ENCODE measurements around the gene TSPAN11. TPM values are rescaled to one million over a fixed set of nuclear protein-coding genes. Genes with fewer than 3 reads are reported as not detected.
A peak's percentile ranks its signal among the peaks of the same experiment; 100 is the strongest.

The TSPAN11 gene, protein sequence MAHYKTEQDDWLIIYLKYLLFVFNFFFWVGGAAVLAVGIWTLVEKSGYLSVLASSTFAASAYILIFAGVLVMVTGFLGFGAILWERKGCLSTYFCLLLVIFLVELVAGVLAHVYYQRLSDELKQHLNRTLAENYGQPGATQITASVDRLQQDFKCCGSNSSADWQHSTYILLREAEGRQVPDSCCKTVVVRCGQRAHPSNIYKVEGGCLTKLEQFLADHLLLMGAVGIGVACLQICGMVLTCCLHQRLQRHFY
- total RNA-seq: 10 to 100 TPM; 10.7 to 30.6 (median 18.3) TPM

GRCh38 chr12:30926243-30927221 is at the start of gene TSPAN11:
Gene TSPAN11, plus strand, starts transcription at chr12:30926748. Its CDS starts 27,244 bp downstream, at chr12:30953992.
- Histone ChIP-seq H3K4me1 (peaks cover 0 to 53% (median 3%) of the 10 kb centered on the region in 4 donors), H3K27ac (peak within 1 kb of the TSS; percentile 50 to 81 (median 66)), H3K36me3 (no peaks in the 10 kb centered on the region), H3K4me3 (peak within 1 kb of the TSS; percentile 39 to 59 (median 44)), H3K27me3 (peaks cover 0 to 10% of the 10 kb centered on the region in 2 donors), H3K9me3 (no peaks in the 10 kb centered on the region)
- DNase-seq (ENCODE audit: low spot score in 2 of 2): peak in 1 of 2 donors; percentile 21
- 2 to 6% methylated on average over 40 to 70 of the region's 78 CpGs for WGBS, 2 donors
- no peak for TF ChIP-seq EP300 (IDR thresholded peaks at IDR 0.05)
- TF ChIP-seq POLR2A (IDR thresholded peaks at IDR 0.05): no peak
- TF ChIP-seq, protein P1, sequence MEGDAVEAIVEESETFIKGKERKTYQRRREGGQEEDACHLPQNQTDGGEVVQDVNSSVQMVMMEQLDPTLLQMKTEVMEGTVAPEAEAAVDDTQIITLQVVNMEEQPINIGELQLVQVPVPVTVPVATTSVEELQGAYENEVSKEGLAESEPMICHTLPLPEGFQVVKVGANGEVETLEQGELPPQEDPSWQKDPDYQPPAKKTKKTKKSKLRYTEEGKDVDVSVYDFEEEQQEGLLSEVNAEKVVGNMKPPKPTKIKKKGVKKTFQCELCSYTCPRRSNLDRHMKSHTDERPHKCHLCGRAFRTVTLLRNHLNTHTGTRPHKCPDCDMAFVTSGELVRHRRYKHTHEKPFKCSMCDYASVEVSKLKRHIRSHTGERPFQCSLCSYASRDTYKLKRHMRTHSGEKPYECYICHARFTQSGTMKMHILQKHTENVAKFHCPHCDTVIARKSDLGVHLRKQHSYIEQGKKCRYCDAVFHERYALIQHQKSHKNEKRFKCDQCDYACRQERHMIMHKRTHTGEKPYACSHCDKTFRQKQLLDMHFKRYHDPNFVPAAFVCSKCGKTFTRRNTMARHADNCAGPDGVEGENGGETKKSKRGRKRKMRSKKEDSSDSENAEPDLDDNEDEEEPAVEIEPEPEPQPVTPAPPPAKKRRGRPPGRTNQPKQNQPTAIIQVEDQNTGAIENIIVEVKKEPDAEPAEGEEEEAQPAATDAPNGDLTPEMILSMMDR (IDR thresholded peaks at IDR 0.05): peak in 1 of 5 experiments; percentile 12

DNA sequence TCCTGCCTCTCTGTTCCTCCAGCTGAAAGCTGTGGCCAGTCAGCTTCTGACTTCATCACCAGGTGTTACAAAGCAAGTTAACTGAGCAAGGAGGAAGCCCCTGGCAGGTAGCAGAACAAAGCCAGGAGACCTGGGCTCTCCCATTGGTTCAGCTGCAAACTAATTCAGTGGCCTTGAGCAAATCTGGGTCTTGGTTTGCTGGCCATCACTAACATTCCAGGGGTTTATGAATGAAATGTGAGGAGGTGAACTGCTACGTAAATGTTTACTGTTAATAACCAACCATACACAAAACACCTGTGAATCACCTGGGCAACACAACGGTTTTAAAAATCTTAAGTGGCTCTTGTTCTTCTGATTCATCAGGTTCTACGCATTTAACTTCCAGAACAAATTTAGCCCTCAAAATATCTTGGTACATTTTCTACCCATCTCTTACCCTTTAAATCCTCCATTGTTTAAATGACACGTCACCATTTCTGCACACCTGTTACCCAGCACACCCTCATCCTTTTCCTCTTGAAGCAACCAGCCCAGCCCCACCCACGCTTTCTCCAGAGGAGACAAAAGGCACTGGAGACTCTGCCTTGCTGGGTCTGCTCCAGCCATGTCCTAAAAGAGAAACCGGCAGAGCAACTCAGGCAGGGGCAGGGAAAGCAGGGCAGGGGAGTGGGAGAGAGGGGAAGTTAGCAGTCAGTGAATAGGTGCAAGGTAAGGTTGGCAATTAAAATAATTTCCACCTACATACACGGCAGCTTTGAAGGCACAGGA is 49.3 kb upstream of the TSPAN11 start:
- H3K9me3 ChIP-seq: no peaks in the 10 kb centered on the region
- TF ChIP-seq, protein P1 (IDR thresholded peaks at IDR 0.05): no peak
- TF ChIP-seq EP300 (IDR thresholded peaks at IDR 0.05) (no peak), POLR2A (IDR thresholded peaks at IDR 0.05) (no peak)

DNA sequence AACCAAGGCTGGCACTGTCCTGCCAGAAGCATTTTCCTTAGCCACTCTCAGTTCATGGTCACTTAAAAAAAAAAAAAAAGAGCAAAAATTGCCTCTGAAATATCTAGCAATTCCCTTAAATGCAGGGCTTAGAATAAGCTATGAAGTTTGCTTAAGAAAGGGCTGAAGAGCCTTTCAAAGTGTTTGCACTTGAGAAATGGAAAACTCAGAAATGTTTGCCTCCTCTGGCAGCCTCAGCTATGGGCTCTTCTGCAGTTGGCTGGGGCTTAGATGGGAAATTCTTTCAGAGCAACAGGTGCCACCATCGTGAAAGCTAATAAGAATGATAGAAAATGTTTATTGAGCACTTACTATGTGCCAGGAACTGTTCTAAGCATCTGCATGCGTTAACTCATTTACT is 48.5 kb upstream of the TSPAN11 start:
- no peak for DNase-seq (ENCODE audit: low spot score in 2 of 2)
- Histone ChIP-seq H3K27me3 (no peaks in the 10 kb centered on the region), H3K27ac (no peak overlapping the region), H3K36me3 (no peaks in the 10 kb centered on the region), H3K9me3 (no peaks in the 10 kb centered on the region), H3K4me3 (no peak overlapping the region), H3K4me1 (peaks cover 0 to 28% (median 0%) of the 10 kb centered on the region in 4 donors)
- TF ChIP-seq POLR2A (IDR thresholded peaks at IDR 0.05): no peak
- TF ChIP-seq EP300 (IDR thresholded peaks at IDR 0.05): no peak
- TF ChIP-seq, protein P1 (IDR thresholded peaks at IDR 0.05): no peak
- 98 to 100% methylated on average over 2 of the region's 2 CpGs for WGBS, 2 donors

More for the DNA sequence above, 49.3 kb upstream of the TSPAN11 start:
- H3K27me3 ChIP-seq: no peaks in the 10 kb centered on the region
- H3K4me3 ChIP-seq: no peak overlapping the region
- H3K4me1 ChIP-seq: peaks cover 0 to 28% (median 0%) of the 10 kb centered on the region in 4 donors
- no peaks in the 10 kb centered on the region for H3K36me3 ChIP-seq
- 81 to 89% methylated on average over 7 of the region's 7 CpGs for WGBS, 2 donors
- no peak overlapping the region for H3K27ac ChIP-seq
- DNase-seq (ENCODE audit: low spot score in 2 of 2): no peak

DNA sequence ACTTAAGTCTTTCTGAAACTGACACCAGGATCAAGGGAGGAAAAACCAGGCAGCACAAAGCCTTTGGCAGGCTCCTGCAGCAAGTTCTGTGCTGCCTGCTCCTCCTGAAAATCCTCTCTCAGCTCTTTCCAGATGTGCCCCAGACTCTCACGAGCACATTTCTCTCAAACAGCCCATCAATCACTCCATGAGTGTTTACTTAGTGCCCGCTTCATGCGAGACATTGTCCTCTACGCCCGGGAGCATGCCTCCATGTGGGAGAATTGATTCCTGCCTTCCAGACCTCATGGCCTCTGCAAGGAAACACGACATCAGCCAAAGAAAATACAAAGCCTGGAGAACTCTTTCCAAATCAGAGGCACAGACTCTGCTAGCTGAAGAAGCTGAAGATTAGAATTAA is 46.5 kb upstream of the TSPAN11 start:
- WGBS, 2 donors: 3 to 9% methylated on average over 6 of the region's 6 CpGs
- no peaks in the 10 kb centered on the region for H3K36me3 ChIP-seq
- TF ChIP-seq POLR2A (IDR thresholded peaks at IDR 0.05) (no peak), EP300 (IDR thresholded peaks at IDR 0.05) (no peak)
- TF ChIP-seq, protein P1 (IDR thresholded peaks at IDR 0.05): no peak
- H3K27me3 ChIP-seq: no peaks in the 10 kb centered on the region
- H3K27ac ChIP-seq: no peak overlapping the region
- H3K9me3 ChIP-seq: no peaks in the 10 kb centered on the region
- no peak overlapping the region for H3K4me3 ChIP-seq
- peaks cover 0 to 18% (median 0%) of the 10 kb centered on the region in 4 donors for H3K4me1 ChIP-seq
- DNase-seq (ENCODE audit: low spot score in 2 of 2): no peak
